Astrocyte (in vitro differentiated cells and primary cell): ENCODE measurements around the gene CHKA. TPM values are rescaled to one million over a fixed set of nuclear protein-coding genes. Genes with fewer than 3 reads are reported as not detected.
A peak's percentile ranks its signal among the peaks of the same experiment; 100 is the strongest.

Experiments used
- DNase-seq: peaks from one replicate; pipeline ENCODE4 v3.0.0-alpha.2; 2010; ENCODE audit warnings: low read depth
- FAIRE-seq: peaks from 2 replicates; lab custom pipeline; 2011; peaks lifted over from hg19 to GRCh38; lab: Jason Lieb, UNC
- H2AFZ ChIP-seq: 2 replicates; pipeline ENCODE4 v1.6.0; 2012; ENCODE audit warnings: low read depth, low read length, inconsistent platforms
- H3K27ac ChIP-seq: 2 replicates; pipeline ENCODE4 v1.5.1; 2011; ENCODE audit warnings: low read depth, low read length, inconsistent platforms
- H3K27me3 ChIP-seq: 2 replicates; pipeline ENCODE4 v1.6.0; 2011; ENCODE audit warnings: low read length, inconsistent platforms; ENCODE audit not compliant: insufficient read depth
- H3K36me3 ChIP-seq: 2 replicates; pipeline ENCODE4 v1.5.1; 2011; ENCODE audit warnings: low read length, inconsistent platforms; ENCODE audit not compliant: insufficient read depth
- H3K4me1 ChIP-seq: 2 replicates; pipeline ENCODE4 v1.5.1; 2011; ENCODE audit warnings: low read length, inconsistent platforms; ENCODE audit not compliant: insufficient read depth
- H3K4me2 ChIP-seq: 2 replicates; pipeline ENCODE4 v1.6.0; 2012; ENCODE audit warnings: low read length, inconsistent platforms
- H3K4me3 ChIP-seq: 2 replicates; pipeline ENCODE4 v1.5.1; 2011; ENCODE audit warnings: low read depth, mild to moderate bottlenecking, low read length, inconsistent platforms; ENCODE audit not compliant: insufficient read depth
- H3K79me2 ChIP-seq: 2 replicates; pipeline ENCODE4 v1.6.0; 2012; ENCODE audit warnings: mild to moderate bottlenecking, low read length, inconsistent platforms; ENCODE audit not compliant: insufficient read depth
- H3K9ac ChIP-seq: 2 replicates; pipeline ENCODE4 v1.6.0; 2012; ENCODE audit warnings: mild to moderate bottlenecking, low read length, inconsistent platforms
- H3K9me3 ChIP-seq: 2 replicates; pipeline ENCODE4 v1.5.1; 2012; ENCODE audit warnings: low read depth, mild to moderate bottlenecking, low read length, inconsistent platforms; ENCODE audit not compliant: insufficient read depth
- H4K20me1 ChIP-seq: 2 replicates; pipeline ENCODE4 v1.6.0; 2012; ENCODE audit warnings: low read length, inconsistent platforms; ENCODE audit not compliant: insufficient read depth
- H3K27ac Mint-ChIP-seq: one replicate; pipeline ENCODE4 v1.8.0; 2021; ENCODE audit warnings: mild to moderate bottlenecking, mixed read lengths; ENCODE audit not compliant: unreplicated experiment
- H3K27me3 Mint-ChIP-seq: one replicate; pipeline ENCODE4 v1.8.0; 2021; ENCODE audit warnings: low read depth, mixed read lengths; ENCODE audit not compliant: unreplicated experiment
- H3K36me3 Mint-ChIP-seq: one replicate; pipeline ENCODE4 v1.8.0; 2021; ENCODE audit warnings: low read depth, mixed read lengths; ENCODE audit not compliant: unreplicated experiment
- H3K4me1 Mint-ChIP-seq: one replicate; pipeline ENCODE4 v1.8.0; 2021; ENCODE audit warnings: low read depth, mixed read lengths; ENCODE audit not compliant: unreplicated experiment
- H3K4me3 Mint-ChIP-seq: one replicate; pipeline ENCODE4 v1.8.0; 2021; ENCODE audit warnings: mild to moderate bottlenecking, moderate library complexity, mixed read lengths; ENCODE audit not compliant: unreplicated experiment
- H3K9me3 Mint-ChIP-seq: one replicate; pipeline ENCODE4 v1.8.0; 2021; ENCODE audit warnings: mild to moderate bottlenecking, mixed read lengths; ENCODE audit not compliant: unreplicated experiment
- CTCF ChIP-seq: IDR thresholded peaks from 2 replicates; pipeline ENCODE4 v1.5.1; 2011; ENCODE audit warnings: low read depth, mild to moderate bottlenecking, inconsistent platforms, low read length, moderate library complexity; ENCODE audit not compliant: insufficient read depth
- EZH2 ChIP-seq: IDR thresholded peaks from 2 replicates; pipeline ENCODE4 v1.6.1; 2012; ENCODE audit warnings: mild to moderate bottlenecking, low read length, inconsistent platforms; ENCODE audit not compliant: insufficient read depth
- total RNA-seq: library from RNA; stranded (reverse); gene quantifications from 2 replicates; pipeline ENCODE4 v1.2.1, GENCODE V29; 2021

The CHKA gene
- total RNA-seq, 1 donor from 2014 or later = 37.7 TPM

GRCh38 chr11:68042219-68043028, 78.8 kb downstream of the CHKA start:
- no peak overlapping the region for H3K27ac ChIP-seq
- no peaks in the 10 kb centered on the region for H3K9me3 ChIP-seq
- H2AFZ ChIP-seq = no peak overlapping the region
- H3K4me1 Mint-ChIP-seq = peaks cover 4% of the 10 kb centered on the region
- no peak for FAIRE-seq
- H3K27me3 ChIP-seq = no peaks in the 10 kb centered on the region
- no peaks in the 10 kb centered on the region for H3K36me3 ChIP-seq
- peaks cover 30% of the 10 kb centered on the region for H3K4me1 ChIP-seq
- no peak overlapping the region for H3K27ac Mint-ChIP-seq
- H3K9ac ChIP-seq = no peak overlapping the region
- peaks cover 21% of the 10 kb centered on the region for H4K20me1 ChIP-seq
- peaks cover 2% of the 10 kb centered on the region for H3K36me3 Mint-ChIP-seq
- peak overlapping the region; percentile 32 for H3K4me2 ChIP-seq
- no peaks in the 10 kb centered on the region for H3K27me3 Mint-ChIP-seq
- no peak overlapping the region for H3K4me3 Mint-ChIP-seq
- TF ChIP-seq CTCF (no peak), EZH2 (no peak)
- no peaks in the 10 kb centered on the region for H3K9me3 Mint-ChIP-seq
- DNase-seq = no peak
- H3K79me2 ChIP-seq = peaks cover 35% of the 10 kb centered on the region
- no peak overlapping the region for H3K4me3 ChIP-seq

GRCh38 chr11:68041617-68042218, 79.5 kb downstream of the CHKA start:
- no peaks in the 10 kb centered on the region for H3K9me3 Mint-ChIP-seq
- H3K4me3 ChIP-seq = no peak overlapping the region
- H3K27ac ChIP-seq = no peak overlapping the region
- H2AFZ ChIP-seq = no peak overlapping the region
- H3K36me3 Mint-ChIP-seq = peaks cover 2% of the 10 kb centered on the region
- no peak overlapping the region for H3K4me3 Mint-ChIP-seq
- peak overlapping the region; percentile 75 for H3K9ac ChIP-seq
- no peak for TF ChIP-seq CTCF
- H3K4me2 ChIP-seq = no peak overlapping the region
- H3K4me1 ChIP-seq = peaks cover 33% of the 10 kb centered on the region
- no peaks in the 10 kb centered on the region for H3K27me3 Mint-ChIP-seq
- peaks cover 4% of the 10 kb centered on the region for H3K4me1 Mint-ChIP-seq
- H3K27ac Mint-ChIP-seq = no peak overlapping the region
- FAIRE-seq (no peak), DNase-seq (no peak)
- H3K27me3 ChIP-seq = no peaks in the 10 kb centered on the region
- H4K20me1 ChIP-seq = peaks cover 21% of the 10 kb centered on the region
- H3K36me3 ChIP-seq = no peaks in the 10 kb centered on the region
- H3K9me3 ChIP-seq = no peaks in the 10 kb centered on the region
- peaks cover 35% of the 10 kb centered on the region for H3K79me2 ChIP-seq
